AG09319 (cell line): ENCODE measurements around the gene PDE8A.

Experiments
- DNase-seq: peaks from one replicate; pipeline ENCODE4 v3.0.0-alpha.2; 2010; ENCODE audit warnings: low read depth; ENCODE audit errors: extremely low read depth
- TF ChIP-seq, protein P1 (sequence below): IDR thresholded peaks from 2 replicates; pipeline ENCODE4 v1.5.1; 2011; ENCODE audit warnings: low read depth, mild to moderate bottlenecking, inconsistent platforms, low read length, moderate library complexity

PDE8A gene

DNA sequence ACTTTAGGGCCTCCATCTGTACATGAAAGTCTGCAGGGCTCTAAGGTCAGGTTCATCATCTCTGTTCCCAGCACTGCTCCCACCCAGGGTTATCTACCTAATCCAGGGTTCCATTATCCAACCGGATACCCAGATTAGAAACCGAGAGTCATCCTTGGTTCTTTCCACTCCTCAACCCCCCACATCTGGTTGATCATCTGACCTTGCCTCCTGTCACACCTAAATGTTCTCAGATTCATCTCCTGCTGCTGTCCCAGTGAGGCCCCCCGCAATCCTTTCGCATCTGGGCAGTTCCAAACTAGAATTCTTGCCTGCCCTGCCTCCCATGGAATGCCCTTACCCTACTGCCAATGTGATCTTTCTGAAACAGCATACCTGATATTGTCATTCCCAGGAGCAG, 136.5 kb downstream of the PDE8A start:
- DNase-seq = no peak
- TF ChIP-seq, protein P1, sequence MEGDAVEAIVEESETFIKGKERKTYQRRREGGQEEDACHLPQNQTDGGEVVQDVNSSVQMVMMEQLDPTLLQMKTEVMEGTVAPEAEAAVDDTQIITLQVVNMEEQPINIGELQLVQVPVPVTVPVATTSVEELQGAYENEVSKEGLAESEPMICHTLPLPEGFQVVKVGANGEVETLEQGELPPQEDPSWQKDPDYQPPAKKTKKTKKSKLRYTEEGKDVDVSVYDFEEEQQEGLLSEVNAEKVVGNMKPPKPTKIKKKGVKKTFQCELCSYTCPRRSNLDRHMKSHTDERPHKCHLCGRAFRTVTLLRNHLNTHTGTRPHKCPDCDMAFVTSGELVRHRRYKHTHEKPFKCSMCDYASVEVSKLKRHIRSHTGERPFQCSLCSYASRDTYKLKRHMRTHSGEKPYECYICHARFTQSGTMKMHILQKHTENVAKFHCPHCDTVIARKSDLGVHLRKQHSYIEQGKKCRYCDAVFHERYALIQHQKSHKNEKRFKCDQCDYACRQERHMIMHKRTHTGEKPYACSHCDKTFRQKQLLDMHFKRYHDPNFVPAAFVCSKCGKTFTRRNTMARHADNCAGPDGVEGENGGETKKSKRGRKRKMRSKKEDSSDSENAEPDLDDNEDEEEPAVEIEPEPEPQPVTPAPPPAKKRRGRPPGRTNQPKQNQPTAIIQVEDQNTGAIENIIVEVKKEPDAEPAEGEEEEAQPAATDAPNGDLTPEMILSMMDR = no peak

DNA sequence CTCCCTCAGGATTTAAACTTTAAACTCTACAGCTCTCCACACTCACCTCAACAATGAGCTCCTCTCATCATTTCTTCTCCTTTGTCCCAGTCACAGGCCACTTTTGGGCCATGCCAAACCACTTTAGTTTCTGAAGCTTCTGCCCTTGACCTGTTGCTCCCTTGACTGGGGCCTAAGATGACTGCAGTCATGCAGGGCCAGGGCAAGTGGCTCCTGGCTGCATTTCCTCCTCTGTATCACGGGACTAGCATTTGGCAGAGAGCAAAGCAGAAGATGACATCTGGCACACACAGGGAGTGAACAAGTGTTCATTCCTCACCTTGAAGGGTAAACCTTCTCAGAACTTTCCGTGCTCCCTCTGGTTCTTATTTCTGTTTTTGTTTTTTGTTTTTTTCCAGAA, 136.9 kb downstream of the PDE8A start:
- no peak for DNase-seq
- TF ChIP-seq, protein P1 = no peak

DNA sequence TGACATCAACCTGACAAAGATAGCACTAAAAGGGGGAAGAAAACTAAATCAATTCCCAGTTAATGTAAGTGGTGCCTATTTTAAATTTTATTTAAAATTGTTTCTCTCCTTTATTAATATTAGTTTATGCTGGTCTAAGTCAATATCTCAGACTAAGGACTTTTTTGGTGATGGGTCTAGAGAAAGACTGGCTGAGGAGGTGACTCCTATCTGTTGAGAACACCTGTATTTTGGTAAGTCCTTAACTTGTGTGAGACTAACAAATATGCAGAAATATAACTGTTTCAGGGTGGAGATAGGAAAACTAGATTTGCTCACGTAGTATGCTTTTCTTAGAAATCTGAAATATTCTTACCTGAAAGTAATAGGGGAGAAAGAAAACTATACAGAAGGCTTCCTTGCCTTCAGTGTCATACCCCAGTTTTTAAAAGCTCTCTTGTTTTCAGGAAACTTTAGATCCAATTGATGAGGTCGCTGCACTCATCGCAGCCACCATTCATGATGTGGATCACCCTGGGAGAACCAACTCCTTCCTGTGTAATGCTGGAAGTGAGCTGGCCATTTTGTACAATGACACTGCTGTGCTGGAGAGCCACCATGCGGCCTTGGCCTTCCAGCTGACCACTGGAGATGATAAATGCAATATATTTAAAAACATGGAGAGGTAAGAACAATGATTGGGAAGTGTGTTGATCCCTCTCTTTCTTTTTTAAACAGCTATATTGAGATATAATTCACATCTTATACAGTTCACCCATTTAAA, 138.9 kb downstream of the PDE8A start:
- DNase-seq = no peak
- TF ChIP-seq, protein P1 = no peak

DNA sequence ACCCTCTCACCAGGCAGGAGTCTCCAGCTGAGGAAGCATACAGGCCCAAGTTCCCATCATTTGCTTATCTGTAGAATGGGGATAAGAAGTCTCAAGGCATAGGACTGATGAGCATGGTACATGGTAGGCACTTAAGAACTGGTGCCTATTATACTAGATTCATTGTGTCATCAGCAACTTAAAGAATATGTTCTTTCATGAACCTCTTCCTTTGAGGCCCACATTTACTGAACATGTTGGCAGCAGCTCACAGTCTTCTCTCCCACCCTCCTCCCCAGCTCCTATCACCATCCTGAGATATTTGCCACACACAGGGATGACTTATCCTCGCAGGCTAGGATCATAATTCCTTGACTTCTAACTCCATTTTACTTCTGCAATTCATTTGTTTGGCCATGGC, 142.5 kb downstream of the PDE8A start:
- DNase-seq = no peak
- TF ChIP-seq, protein P1 = no peak

DNA sequence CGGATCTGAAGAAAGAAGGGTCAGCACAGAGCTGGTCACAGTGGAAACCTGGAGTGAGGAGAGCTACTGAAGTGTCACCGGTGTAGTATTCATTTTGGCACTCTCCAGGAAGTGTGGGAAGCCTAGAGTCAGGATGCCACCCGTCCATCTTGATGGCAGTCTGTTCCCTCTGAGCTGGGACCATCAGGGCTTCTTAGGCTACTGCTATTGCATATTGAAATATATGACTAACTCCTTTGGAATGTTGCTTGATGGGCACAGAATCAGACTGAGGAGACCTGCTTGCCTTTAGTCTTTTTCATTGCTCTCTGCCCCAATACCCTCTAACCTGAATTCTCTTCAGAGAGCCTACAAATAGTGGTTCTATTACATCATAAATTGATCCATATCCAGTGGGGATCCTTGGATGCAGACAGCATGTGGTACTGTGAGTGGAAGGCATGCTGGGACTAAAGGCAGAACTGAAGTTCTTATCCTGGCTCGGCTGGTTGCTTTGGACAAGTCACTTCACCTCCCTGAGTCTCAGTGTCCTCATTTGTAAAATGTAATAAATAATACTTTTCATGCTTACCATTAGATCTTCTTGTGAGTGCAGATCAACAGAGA, 143.5 kb downstream of the PDE8A start:
- peak; percentile 2 for DNase-seq
- TF ChIP-seq, protein P1 = no peak

DNA sequence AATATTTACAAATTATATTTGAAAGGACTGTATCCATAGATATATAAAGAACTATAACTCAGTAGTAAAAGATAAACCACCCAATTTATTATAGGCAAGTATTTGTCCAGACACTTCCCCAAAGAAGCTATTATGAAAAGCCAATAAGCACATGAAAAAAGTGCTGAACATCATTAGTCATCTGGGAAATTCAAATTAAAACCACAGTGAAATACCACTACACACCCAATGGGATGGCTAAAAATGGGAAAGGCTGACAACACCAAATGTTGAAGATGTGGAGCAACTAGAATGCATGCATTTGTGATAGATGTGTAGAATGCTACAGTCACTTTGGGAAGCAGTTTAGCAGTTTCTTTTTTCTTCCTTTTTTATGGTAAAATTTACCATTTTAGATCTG, 147.0 kb downstream of the PDE8A start:
- TF ChIP-seq, protein P1 = no peak
- no peak for DNase-seq

DNA sequence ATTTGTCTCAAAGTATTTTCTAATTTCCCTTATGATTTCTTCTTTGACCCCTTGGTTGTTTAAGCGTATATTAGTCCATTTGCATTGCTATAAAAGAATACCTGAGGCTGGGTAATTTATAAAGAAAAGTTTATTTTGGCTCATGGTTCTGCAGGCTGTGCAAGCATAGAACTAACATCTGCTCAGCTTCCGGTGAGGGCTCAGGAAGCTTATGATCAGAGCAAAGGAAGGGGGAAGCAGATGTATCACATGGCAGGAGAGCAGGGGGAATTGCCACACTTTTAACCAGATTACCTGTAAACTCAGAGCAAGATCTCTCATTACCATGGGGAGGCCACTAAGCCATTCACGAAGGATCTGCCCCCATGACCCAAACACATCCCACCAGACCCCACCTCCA, 148.2 kb downstream of the PDE8A start:
- TF ChIP-seq, protein P1 = no peak
- DNase-seq = no peak
